Left ventricle myocardium inferior (tissue), 1 donor: Measurements from ENCODE around the gene OPRM1. TPM values are rescaled to one million over a fixed set of nuclear protein-coding genes. Genes with fewer than 3 reads are reported as not detected.

ENCODE experiments used
- DNase-seq: peaks from one replicate; pipeline ENCODE4 v3.0.0-alpha.2; 2020
- H3K27ac ChIP-seq: fragments of 200-600 bp; replicated peaks from 2 replicates; pipeline ENCODE4 v1.8.0; 2021
- H3K27me3 ChIP-seq: fragments of 200-600 bp; 2 replicates; pipeline ENCODE4 v1.8.0; 2021; ENCODE audit warnings: low read depth
- H3K36me3 ChIP-seq: fragments of 200-600 bp; 2 replicates; pipeline ENCODE4 v1.8.0; 2021
- H3K4me1 ChIP-seq: fragments of 200-600 bp; 2 replicates; pipeline ENCODE4 v1.8.0; 2021
- H3K4me3 ChIP-seq: fragments of 200-600 bp; 2 replicates; pipeline ENCODE4 v1.8.0; 2021; ENCODE audit warnings: mild to moderate bottlenecking, moderate library complexity
- H3K9me3 ChIP-seq: fragments of 200-600 bp; replicated peaks from 2 replicates; pipeline ENCODE4 v1.8.0; 2021
- CTCF ChIP-seq: fragments of 200-600 bp; IDR thresholded peaks from 2 replicates; pipeline ENCODE4 v1.8.0; 2021; ENCODE audit warnings: antibody characterized with exemption, mild to moderate bottlenecking, borderline replicate concordance
- intact Hi-C: fragments of 100-400 bp; cut with micrococcal nuclease; formaldehyde crosslinking; loops from one replicate; pipeline ENCODE4 v1.11.0; 2022
- total RNA-seq: library from RNA; stranded (reverse); fragmentation: NEBNext Ultra II Directional; extraction: Animal tissue kit (Norgen Biotek cat#: 25700); gene quantifications from one replicate; pipeline ENCODE4 v1.2.1, GENCODE V29; 2021
- donor health status: DM: no; HTN: yes; CAD: no; lungs with severe emphysema.

OPRM1 gene
- total RNA-seq, 1 donor from 2014 or later = not detected

GRCh38 chr6:154229786-154230185 is 190.7 kb downstream of the OPRM1 start:
- Histone ChIP-seq H3K27me3 (no peaks in the 10 kb centered on the region), H3K9me3 (no peaks in the 10 kb centered on the region), H3K4me1 (no peaks in the 10 kb centered on the region), H3K36me3 (no peaks in the 10 kb centered on the region), H3K27ac (no peak overlapping the region), H3K4me3 (no peak overlapping the region)
- no peak for DNase-seq
- TF ChIP-seq CTCF = no peak
- intact Hi-C loops = no loop called here

- TF ChIP-seq CTCF = no peak
- intact Hi-C loops = no loop called here
- Histone ChIP-seq H3K27ac (no peak overlapping the region), H3K4me3 (no peak overlapping the region), H3K27me3 (no peaks in the 10 kb centered on the region), H3K9me3 (no peaks in the 10 kb centered on the region), H3K36me3 (no peaks in the 10 kb centered on the region), H3K4me1 (no peaks in the 10 kb centered on the region)
- no peak for DNase-seq
Measured at GRCh38 chr6:154230393-154230792, 191.4 kb downstream of the OPRM1 start.

GRCh38 chr6:154230910-154231595 is 192.0 kb downstream of the OPRM1 start:
- Histone ChIP-seq H3K27me3 (no peaks in the 10 kb centered on the region), H3K36me3 (no peaks in the 10 kb centered on the region), H3K9me3 (no peaks in the 10 kb centered on the region), H3K4me1 (no peaks in the 10 kb centered on the region), H3K4me3 (no peak overlapping the region), H3K27ac (no peak overlapping the region)
- intact Hi-C loops = no loop called here
- TF ChIP-seq CTCF = no peak
- no peak for DNase-seq

- TF ChIP-seq CTCF = no peak
- no peaks in the 10 kb centered on the region for H3K36me3 ChIP-seq
- no peak overlapping the region for H3K27ac ChIP-seq
Measured at GRCh38 chr6:154232013-154232910, 193.2 kb downstream of the OPRM1 start.

GRCh38 chr6:154233383-154233782 is 194.3 kb downstream of the OPRM1 start:
- Histone ChIP-seq H3K27ac (no peak overlapping the region), H3K4me1 (no peaks in the 10 kb centered on the region), H3K9me3 (no peaks in the 10 kb centered on the region), H3K4me3 (no peak overlapping the region), H3K36me3 (no peaks in the 10 kb centered on the region), H3K27me3 (no peaks in the 10 kb centered on the region)
- intact Hi-C loops = no loop called here
- no peak for DNase-seq
- TF ChIP-seq CTCF = no peak

More at GRCh38 chr6:154232013-154232910, 193.2 kb downstream of the OPRM1 start:
- Histone ChIP-seq H3K4me1 (no peaks in the 10 kb centered on the region), H3K4me3 (no peak overlapping the region), H3K27me3 (no peaks in the 10 kb centered on the region), H3K9me3 (no peaks in the 10 kb centered on the region)
- no peak for DNase-seq
- intact Hi-C loops = no loop called here
